GM21360 (cell line): ENCODE data around the gene LSM5.

Experiments
- ATAC-seq: cut with Tn5 transposase; IDR thresholded peaks from one replicate; pipeline ENCODE4 v1.9.1; 2021; ENCODE audit warnings: mild to moderate bottlenecking, moderate library complexity; ENCODE audit not compliant: unreplicated experiment

LSM5 gene

DNA sequence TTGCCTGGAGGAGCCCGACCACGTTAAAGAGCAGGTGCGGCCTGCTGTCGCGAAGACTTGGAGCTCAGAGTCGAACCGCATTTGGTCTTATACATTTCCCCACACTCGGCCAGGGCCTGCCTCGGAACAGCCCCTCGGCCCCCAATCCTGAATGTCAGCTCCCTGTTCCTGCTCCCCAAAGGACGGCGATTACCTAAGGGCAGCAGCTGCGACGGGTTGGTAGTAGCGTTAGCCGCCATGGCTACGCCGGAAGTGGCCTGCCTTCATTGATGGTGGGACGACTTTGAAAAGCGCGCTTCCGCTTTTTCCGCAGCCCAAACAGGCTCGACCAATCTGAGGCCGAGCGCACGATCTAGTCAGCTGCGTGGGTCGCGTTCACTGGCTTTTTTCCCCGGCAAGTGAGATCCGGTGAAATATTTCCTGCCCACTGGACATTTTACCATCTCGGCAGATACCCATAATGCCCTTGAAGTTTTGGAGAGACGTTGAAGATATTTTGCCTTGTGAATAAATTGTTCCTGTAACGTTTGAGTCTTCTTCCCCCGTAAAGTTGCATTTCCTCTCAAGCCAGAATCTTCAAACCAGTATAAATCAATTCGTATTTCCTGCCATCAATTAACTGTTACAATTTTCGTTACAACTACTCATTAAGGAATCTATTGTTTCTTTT, at the start of gene LSM5:
Gene LSM5 (minus strand): TSS at position 254 of the 670 bp plus-strand sequence. CDS start 15 bp downstream, at position 239.
- ATAC-seq = peak; percentile 83

DNA sequence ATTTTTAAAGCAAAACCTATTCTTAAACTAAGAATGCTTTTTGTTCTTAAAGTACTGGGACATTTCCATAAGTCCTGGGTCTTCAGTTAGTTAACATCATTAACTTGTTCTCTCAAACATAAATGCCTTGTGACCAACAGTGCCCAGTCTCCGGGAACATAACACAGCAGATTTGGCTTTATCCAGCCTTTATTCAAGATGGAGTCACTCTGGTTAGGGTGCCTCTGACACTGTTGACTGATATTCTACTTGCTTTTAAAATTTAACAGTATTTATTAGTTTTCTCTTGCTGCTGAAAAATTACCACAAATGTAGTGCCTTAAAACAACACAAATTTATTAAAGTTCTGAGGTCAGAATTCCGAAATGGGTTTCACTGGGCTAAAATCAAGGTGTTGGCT, 49.2 kb upstream of the LSM5 start:
- no peak for ATAC-seq

DNA sequence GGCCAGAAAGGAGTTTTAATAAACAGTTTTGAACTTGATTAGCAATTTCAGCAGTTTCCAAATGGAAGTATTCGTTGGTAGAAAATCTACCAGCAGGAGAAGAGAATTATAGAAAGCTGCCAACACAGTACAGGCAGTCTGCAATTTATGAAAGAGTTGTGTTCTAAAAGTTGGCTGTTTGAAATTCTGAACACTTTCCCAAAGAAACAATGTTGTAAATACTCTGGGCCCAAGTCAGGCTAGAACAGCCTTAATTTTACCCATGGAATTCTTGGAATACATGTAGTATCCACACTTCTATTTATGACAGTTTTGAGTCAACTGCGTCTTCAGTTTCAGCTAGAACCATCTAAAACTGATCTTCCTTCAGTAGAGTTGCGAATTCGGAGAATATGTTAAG, 47.6 kb upstream of the LSM5 start:
- no peak for ATAC-seq

DNA sequence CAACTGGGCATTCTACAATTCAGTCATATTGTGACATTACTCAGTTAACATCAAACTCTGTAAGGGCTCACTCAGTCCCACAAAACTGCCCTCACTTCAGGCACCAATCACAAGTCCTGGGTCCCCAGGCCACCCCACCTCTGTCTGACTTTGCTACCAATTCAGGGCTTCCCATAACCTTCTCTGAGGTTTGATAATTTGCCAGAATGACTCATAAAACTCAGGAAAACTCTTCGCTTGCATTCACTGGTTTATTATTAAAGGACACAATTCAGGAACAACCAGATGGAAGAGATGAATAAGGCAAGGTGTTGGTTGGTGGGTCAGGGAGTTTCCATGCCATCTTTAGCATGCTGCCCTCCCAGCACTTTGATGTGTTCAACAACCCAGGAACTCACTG, 46.4 kb upstream of the LSM5 start:
- no peak for ATAC-seq

DNA sequence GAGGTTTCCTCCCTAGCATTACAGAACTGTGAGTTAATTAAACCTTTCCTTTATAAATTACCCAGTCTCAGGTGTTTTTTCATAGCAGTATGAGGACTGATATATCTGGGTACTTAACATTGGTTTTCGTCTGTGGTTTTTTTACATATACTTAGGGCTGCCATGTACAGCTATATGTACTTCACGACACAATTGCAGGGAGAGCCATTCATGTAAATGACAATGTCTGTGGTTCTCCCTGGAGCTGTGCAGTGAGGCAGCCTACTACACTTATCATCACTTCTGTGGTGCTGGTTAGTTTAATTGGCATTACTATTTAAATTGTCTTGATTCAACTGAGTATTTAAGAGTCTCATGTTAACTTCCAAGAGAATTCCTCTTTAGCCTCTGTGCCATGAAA, 45.8 kb upstream of the LSM5 start:
- no peak for ATAC-seq

DNA sequence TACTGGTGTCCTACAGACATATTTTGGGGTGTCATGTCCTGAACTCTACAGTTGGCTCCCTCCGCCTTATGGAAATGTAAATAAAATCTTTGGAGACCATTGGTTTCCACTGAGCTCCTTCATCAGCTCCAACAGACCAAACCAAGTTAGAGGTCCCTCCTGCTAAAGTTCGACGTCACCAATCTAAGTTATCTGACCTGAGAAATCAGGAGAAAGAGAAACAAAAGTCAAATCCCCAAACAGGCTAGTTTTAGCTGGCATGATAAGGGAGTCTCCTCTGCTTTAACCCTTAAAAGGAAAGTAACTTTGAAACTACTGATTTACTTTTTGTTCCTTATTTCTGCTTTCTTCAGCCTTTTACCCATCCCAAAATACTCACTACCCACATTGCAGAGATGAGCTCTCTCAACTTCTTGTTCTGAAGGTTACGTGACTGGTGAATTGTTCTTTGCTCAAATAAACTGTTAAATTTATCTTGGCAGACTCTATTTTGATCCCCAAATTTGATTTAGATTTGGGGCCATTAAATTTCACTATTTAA, 45.1 kb upstream of the LSM5 start:
- peak; percentile 75 for ATAC-seq

DNA sequence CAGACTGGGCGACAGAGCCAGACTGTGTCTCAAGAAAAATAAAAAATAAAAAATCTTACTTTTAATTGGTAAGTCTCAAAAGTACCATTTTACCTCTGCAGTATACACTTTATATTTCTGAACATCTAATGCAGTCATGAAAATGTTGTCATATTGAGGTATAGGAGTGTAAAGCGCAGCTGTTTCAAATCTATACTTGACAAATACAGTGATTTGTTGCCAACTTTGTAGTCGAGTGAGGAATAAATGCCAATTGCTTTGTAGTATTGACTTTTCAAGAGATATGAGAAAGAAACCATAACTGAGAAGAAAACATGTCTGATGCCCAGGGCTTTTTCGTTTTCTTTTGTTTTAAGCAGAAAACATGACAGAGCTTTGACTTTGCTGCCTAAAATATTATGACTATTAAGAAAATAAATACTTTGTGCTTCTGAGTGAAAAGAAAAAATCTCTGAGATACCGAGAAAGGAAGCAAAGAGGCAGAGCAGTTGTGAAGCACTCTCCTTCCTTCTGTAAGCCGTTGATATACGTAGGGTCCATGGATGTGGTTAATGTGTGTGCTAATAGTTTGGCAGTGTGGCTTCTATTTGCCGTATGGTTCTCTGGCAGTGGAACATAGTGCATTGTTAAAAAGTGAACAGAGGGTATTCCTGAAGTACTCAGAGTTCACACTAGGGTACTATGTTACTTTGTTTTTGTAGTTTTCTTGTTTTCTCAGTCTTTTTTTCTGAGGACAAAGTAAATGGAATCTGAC, 43.3 kb upstream of the LSM5 start:
- no peak for ATAC-seq

DNA sequence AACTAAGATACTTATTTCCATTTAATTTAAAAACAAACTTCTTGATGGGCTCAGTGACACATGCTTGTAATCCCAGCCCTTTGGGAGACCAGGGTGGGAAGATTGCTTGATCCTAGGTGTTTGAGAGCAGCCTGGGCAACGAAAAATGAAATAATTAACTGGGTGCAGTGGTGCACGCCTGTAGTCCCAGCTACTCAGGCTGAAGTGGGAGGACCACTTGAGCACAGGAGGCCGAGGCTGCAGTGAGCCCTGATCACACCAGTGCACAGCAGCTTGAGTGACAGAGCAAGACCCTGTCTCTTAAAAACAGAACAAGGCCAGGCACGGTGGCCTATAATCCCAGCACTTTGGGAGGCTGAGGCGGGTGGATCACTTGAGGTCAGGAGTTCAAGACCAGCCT, 42.5 kb upstream of the LSM5 start:
- ATAC-seq = no peak

DNA sequence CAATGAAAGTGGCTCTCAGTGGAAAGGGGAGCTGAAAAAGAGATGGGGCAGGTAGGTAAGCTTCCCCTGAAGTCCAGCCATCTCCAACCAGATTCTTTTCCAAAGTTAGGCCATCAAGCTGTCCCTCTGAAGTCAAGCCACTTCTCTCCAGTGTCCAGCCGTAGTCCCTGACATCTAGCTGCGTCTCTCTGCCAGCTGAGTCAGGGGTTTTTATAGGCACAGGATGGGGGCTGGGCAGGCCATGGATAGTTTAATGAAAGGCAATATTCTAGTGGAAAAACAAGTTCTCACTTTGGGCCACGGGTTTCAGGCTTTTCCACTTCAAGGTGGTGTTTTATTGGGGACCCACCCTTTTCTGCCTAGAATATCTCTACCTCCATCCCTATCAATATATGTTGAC, 41.9 kb upstream of the LSM5 start:
- ATAC-seq = no peak

DNA sequence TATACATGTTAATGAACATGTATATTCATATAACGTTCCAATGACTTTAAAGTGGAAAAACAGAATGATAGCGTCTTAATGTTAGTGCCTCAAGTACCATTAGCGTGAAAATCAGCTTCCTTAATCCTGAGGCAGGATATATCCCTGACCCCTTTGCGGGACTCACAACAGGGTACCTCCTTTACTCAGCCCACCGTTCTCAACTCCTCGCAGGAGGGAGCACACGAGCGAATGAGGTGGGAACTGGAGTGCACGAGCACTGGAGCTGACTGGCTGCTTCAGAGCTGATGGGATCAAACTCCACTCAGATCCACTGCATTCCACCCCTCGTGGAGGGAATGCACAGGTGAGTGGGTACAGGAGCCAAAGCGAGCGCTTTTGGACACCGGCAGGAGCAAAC, 41.2 kb upstream of the LSM5 start:
- no peak for ATAC-seq

DNA sequence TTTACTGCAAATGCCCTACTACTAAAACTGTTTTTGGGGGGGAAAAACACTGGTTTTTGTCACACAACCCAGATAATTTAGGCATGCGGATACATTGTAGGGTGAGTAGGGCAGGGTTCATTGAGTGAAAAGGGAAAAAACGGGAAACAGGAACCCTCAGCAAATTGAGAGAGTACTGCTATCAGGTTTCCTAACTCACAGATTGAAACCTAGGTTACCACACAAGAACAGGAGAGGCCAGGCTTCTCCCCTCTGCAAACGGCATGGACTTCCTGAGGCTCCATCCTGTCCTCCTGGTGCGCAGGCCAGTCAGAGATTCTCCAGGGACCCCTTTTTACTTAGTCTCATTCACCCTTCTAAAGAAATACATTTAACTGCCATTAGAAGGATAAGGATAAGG, 35.7 kb upstream of the LSM5 start:
- ATAC-seq = no peak

DNA sequence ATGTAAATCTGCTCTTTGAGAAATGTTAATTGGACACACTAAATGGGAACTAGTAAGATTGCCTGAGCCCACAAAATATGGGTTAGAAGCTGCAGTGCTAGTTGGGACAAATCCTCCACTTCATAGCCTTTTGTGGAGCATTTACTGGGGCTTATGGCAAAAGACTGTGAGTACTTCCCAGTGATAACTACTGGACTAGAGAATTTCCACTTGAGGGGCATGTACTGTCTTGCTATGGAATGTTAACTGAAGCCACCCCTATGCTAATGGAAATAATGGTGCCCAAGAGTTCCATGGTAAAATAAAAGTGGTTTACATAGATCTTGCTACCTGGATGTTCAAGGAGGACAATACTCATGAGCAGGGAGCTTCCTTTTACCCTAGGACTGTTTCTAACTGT, 34.5 kb upstream of the LSM5 start:
- no peak for ATAC-seq

DNA sequence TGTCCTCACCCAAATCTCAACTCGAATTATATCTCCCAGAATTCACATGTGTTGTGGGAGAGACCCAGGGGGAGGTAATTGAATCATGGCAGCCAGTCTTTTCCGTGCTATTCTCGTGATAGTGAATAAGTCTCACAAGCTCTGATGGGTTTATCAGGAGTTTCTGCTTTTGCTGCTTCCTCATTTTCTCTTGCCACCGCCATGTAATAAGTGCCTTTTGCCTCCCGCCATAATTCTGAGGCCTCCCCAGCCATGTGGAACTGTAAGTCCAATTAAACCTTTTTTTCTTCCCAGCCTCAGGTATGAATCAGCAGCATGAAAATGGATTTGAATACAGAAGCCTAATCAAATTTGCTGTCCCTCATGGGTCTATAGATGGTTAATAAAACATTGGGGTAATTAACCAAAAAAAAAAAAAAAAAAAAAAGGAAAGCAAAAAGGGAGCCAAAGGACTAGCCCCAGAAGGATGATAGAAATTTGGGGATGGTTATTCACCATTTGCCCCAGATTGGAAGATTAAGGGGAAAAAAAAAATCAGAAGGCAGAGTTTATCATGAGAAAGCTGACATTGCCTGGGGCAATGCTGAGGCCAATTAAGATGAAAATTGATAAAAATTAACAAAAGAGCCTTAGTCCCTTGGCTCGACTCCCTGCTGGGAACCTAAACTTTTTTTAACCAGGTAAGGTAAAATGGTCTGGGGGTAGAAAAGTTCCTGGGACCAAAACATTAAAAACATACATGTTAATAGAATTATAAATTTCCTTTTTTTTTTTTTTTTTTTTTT, 32.8 kb upstream of the LSM5 start:
- no peak for ATAC-seq

DNA sequence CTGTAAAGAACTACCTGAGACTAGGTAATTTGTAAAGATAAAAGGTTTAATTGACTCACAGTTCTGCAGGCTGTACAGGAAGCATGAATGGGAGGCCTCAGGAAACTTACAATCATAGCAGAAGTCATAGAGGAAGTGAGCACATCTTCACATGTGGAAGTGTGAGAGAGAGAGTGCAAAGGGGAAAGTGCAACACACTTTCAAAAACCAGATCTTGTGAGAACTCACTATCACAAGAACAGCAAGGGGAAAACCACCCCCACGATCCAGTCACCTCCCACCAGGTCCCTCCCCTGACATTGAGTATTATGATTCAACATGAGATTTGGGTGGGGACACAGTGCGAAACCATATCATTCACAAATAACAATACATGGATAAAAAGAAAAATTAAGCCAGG, 29.6 kb upstream of the LSM5 start:
- ATAC-seq = no peak

DNA sequence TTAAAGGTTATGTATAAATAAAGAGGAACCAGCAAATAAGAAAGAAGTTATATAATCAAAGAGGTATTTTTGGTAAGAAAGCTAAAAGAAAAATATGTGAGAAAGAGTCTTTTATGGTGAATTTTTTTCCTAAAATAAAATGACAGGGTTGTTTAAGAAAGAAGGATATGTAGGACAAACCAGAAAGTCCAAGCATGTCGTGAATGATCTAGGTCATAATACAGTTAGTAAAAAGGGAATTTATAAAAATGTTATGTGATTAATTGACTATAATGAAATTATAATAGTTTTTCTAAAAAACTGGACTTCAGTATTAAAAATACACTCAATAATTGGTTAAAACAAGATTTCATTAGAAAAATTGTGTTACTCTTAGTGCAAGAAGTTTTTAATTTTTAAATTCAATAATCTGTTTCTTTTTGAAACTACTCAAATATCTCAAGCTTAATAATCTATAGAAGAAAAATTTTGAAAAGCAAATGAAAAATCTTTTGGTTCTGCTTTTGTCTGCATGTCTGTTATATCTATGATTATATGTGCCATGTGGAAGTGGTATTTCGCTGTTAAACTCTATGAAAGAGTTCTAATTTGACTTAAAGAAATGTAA, 28.5 kb upstream of the LSM5 start:
- no peak for ATAC-seq

DNA sequence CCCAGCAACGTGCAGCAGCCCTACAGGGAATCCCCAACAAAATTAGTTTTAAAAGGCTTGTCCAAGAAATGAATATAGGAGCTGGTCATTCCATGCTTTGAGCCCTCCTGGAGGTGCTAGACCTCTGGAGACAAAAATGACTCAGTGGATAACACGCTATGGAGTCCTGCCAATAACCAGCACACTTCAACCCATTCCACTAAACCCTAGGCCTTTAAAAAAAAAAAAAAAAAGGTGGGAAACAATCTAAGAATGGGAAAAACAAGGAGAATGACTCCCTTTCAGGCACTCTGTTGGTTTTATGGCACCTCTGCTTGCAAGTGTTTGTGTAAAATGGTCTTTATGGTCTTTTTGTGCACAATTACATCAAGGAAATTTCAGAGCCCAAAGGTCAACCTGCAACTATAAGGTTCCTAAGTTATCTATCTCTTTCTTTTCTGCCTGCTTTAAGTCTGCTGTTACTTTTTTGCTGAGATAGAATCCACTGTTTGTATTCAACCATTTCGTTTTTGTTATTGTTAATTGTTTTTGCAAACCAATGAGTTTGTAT, 26.4 kb upstream of the LSM5 start:
- no peak for ATAC-seq

DNA sequence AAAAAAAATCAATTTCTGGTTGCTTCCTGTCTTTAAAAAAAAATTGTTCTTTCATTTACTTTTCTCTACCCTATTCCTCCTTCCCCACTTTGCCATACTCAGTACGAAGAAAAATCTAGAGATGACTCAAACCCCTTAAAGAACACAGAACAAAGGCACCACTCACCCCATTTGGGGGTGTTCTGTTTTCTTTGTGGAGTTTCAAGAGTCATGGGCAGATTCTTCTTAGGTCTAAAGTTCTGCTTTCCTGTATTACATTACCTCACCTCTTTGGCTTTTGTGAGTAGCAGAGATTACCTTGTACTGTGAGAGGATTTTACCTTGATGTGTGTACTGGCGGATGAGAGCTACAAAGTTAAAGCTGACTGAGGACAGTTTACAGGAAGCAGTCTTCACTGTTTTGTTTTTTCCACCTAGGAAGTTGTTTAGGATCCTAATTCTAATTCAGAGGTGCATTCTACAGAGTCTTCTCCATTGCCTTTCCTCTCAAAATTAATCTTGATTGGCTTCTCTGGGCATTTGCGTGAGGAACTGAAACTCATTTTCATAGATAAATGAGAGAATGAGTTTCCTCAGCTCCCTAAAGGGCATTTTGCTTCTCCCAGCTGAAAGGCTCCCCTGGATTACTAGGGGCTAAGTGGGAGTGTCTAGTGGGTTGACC, 25.8 kb upstream of the LSM5 start:
- ATAC-seq = peak; percentile 92

DNA sequence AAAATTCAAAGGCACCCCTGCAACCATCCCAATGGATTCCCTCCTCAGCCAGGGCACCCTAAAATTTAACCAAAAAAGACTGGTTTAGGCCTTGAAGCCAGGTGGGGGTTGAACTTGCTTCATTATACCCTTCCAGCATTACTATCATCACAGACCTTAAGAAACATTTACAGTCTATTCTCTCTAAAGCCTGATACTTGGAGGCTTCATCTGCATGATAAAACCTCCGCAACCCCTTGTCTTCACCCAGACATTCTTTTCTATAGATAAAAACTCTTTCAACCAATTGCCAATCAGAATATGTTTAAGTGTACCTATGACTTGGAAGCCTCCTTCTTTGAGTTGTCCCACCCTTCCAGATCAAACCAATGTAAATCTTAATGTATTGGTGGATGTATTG, 23.0 kb upstream of the LSM5 start:
- no peak for ATAC-seq

DNA sequence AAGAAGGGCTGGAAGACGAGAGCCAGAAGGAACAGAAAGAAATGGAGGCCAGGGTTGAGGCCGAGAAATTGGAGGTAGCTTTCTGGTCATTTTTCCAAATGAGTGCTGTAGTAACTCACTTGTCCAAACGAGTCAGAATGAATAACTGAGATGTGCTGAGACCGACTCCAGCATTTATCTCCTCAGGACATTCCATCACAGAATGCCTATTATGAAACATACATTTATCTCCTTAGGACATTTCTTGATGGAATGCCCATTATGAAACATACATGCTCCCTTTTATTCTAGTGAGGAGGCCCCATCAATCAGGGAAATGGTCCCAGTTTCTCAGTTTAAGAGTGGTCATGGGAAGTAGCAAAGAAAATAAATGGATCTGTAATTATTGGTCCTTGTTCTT, 21.6 kb upstream of the LSM5 start:
- ATAC-seq = no peak

DNA sequence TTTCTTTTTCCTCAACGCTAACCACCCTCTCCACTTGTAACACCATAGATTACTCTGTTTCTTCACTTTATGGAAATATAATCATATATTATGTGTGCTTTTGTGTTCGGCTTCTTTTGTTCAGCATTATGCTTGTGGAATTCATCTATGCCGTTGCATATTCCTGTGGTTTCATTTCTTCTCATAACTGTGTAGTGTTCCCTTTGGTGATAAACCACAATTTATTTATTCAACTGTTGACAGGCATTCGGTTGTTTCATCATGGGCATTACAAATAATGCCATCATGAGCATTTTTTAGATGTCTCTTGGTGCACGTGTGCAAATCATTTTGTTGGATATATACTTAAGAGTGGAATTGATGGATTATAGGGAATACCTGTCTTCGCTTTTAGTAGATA, 17.2 kb upstream of the LSM5 start:
- no peak for ATAC-seq
